Measurements from ENCODE around the gene C16orf90. TPM values are rescaled to one million over a fixed set of nuclear protein-coding genes. Genes with fewer than 3 reads are reported as not detected.

Gene C16orf90
- total and polyA plus RNA-seq, 3 experiments from 2014 or later: not detected

- no peaks in the 10 kb centered on the region for H3K9me3 Mint-ChIP-seq
- H3K27me3 Mint-ChIP-seq: no peaks in the 10 kb centered on the region
- H3K27ac Mint-ChIP-seq: peak overlapping the region in 3 of 8 donors; percentile 9 to 50 (median 19)
- ChIA-PET CTCF (no interaction called here), POLR2A (interaction anchor here (0.9 kb wide), 1 partner anchor 10 kb away, joined by 3 read pairs; no protein-coding TSS in a partner anchor)
- no peak overlapping the region for H3K27ac ChIP-seq (ENCODE audit: low read depth, low read length)
- H3K27me3 ChIP-seq (ENCODE audit: insufficient read depth, low read length, poor library complexity, severe bottlenecking): no peaks in the 10 kb centered on the region
- H3K4me1 ChIP-seq (ENCODE audit: insufficient read depth, low read length): no peaks in the 10 kb centered on the region
- peaks cover 35% of the 10 kb centered on the region for H3K36me3 ChIP-seq (ENCODE audit: insufficient read depth, low read length)
- H3K4me1 Mint-ChIP-seq: peaks cover 0 to 4% (median 2%) of the 10 kb centered on the region in 3 donors
- no peaks in the 10 kb centered on the region for H3K9me3 ChIP-seq (ENCODE audit: low read length)
- peaks cover 0 to 71% (median 27%) of the 10 kb centered on the region in 3 donors for H3K36me3 Mint-ChIP-seq
- H3K4me3 Mint-ChIP-seq: no peak overlapping the region
- DNase-seq: no peak
- H3K4me3 ChIP-seq (ENCODE audit: low read length): no peak overlapping the region
These were observed 25.1 kb upstream of the C16orf90 start for GRCh38 chr16:3520413-3520812.

GRCh38 chr16:3519581-3519980 lies 24.3 kb upstream of the C16orf90 start:
- CTCF ChIA-PET: interaction anchor here (0.9 kb wide), 1 partner anchor 17 kb away, joined by 4 read pairs; no protein-coding TSS in a partner anchor

GRCh38 chr16:3518986-3519348 lies 23.7 kb upstream of the C16orf90 start:
- peaks cover 34% of the 10 kb centered on the region for H3K36me3 ChIP-seq (ENCODE audit: insufficient read depth, low read length)
- Mint-ChIP-seq H3K27me3 (no peaks in the 10 kb centered on the region), H3K4me1 (peaks cover 0 to 4% (median 2%) of the 10 kb centered on the region in 3 donors), H3K9me3 (no peaks in the 10 kb centered on the region), H3K4me3 (no peak overlapping the region), H3K27ac (peak overlapping the region in 1 of 8 donors; percentile 6), H3K36me3 (peaks cover 0 to 75% (median 24%) of the 10 kb centered on the region in 3 donors)
- no peak for DNase-seq
- POLR2A ChIA-PET: no interaction called here
- H3K27me3 ChIP-seq (ENCODE audit: insufficient read depth, low read length, poor library complexity, severe bottlenecking): no peaks in the 10 kb centered on the region
- CTCF ChIA-PET: no interaction called here
- H3K27ac ChIP-seq (ENCODE audit: low read depth, low read length): no peak overlapping the region
- no peaks in the 10 kb centered on the region for H3K9me3 ChIP-seq (ENCODE audit: low read length)
- H3K4me1 ChIP-seq (ENCODE audit: insufficient read depth, low read length): no peaks in the 10 kb centered on the region
- no peak overlapping the region for H3K4me3 ChIP-seq (ENCODE audit: low read length)

More at GRCh38 chr16:3519581-3519980, 24.3 kb upstream of the C16orf90 start:
- no peaks in the 10 kb centered on the region for H3K9me3 Mint-ChIP-seq
- H3K4me3 ChIP-seq (ENCODE audit: low read length): no peak overlapping the region
- no peak for DNase-seq
- no peaks in the 10 kb centered on the region for H3K9me3 ChIP-seq (ENCODE audit: low read length)
- POLR2A ChIA-PET: interaction anchor here (0.9 kb wide), 1 partner anchor 9 kb away, joined by 3 read pairs; no protein-coding TSS in a partner anchor
- H3K27me3 ChIP-seq (ENCODE audit: insufficient read depth, low read length, poor library complexity, severe bottlenecking): no peaks in the 10 kb centered on the region
- H3K36me3 ChIP-seq (ENCODE audit: insufficient read depth, low read length): peaks cover 35% of the 10 kb centered on the region
- peak overlapping the region in 1 of 8 donors; percentile 57 for H3K27ac Mint-ChIP-seq
- H3K27me3 Mint-ChIP-seq: no peaks in the 10 kb centered on the region
- H3K36me3 Mint-ChIP-seq: peaks cover 0 to 71% (median 24%) of the 10 kb centered on the region in 3 donors
- H3K4me1 ChIP-seq (ENCODE audit: insufficient read depth, low read length): no peaks in the 10 kb centered on the region
- no peak overlapping the region for H3K4me3 Mint-ChIP-seq
- H3K27ac ChIP-seq (ENCODE audit: low read depth, low read length): no peak overlapping the region
- H3K4me1 Mint-ChIP-seq: peaks cover 0 to 4% (median 2%) of the 10 kb centered on the region in 3 donors

- no peak overlapping the region for H3K4me3 ChIP-seq (ENCODE audit: low read length)
- Mint-ChIP-seq H3K9me3 (no peaks in the 10 kb centered on the region), H3K4me3 (no peak overlapping the region), H3K4me1 (peaks cover 0 to 8% (median 2%) of the 10 kb centered on the region in 3 donors), H3K27me3 (no peaks in the 10 kb centered on the region), H3K27ac (no peak overlapping the region), H3K36me3 (peaks cover 0 to 74% (median 24%) of the 10 kb centered on the region in 3 donors)
- DNase-seq: no peak
- no peak overlapping the region for H3K27ac ChIP-seq (ENCODE audit: low read depth, low read length)
- CTCF ChIA-PET: no interaction called here
- no peaks in the 10 kb centered on the region for H3K4me1 ChIP-seq (ENCODE audit: insufficient read depth, low read length)
- no peaks in the 10 kb centered on the region for H3K9me3 ChIP-seq (ENCODE audit: low read length)
- POLR2A ChIA-PET: no interaction called here
- H3K36me3 ChIP-seq (ENCODE audit: insufficient read depth, low read length): peaks cover 33% of the 10 kb centered on the region
- no peaks in the 10 kb centered on the region for H3K27me3 ChIP-seq (ENCODE audit: insufficient read depth, low read length, poor library complexity, severe bottlenecking)
These were observed 23.1 kb upstream of the C16orf90 start for GRCh38 chr16:3518292-3518985.

- no peaks in the 10 kb centered on the region for H3K27me3 ChIP-seq (ENCODE audit: insufficient read depth, low read length, poor library complexity, severe bottlenecking)
- peaks cover 3 to 21% (median 9%) of the 10 kb centered on the region in 3 donors for H3K4me1 Mint-ChIP-seq
- H3K9me3 ChIP-seq (ENCODE audit: low read length): no peaks in the 10 kb centered on the region
- DNase-seq: no peak
- no peak overlapping the region for H3K27ac Mint-ChIP-seq
- no peak overlapping the region for H3K4me3 ChIP-seq (ENCODE audit: low read length)
- CTCF ChIA-PET: no interaction called here
- POLR2A ChIA-PET: no interaction called here
- peaks cover 0 to 80% (median 19%) of the 10 kb centered on the region in 3 donors for H3K36me3 Mint-ChIP-seq
- H3K4me3 Mint-ChIP-seq: no peak overlapping the region
- peaks cover 27% of the 10 kb centered on the region for H3K36me3 ChIP-seq (ENCODE audit: insufficient read depth, low read length)
- H3K27ac ChIP-seq (ENCODE audit: low read depth, low read length): no peak overlapping the region
- H3K4me1 ChIP-seq (ENCODE audit: insufficient read depth, low read length): peaks cover 8% of the 10 kb centered on the region
- H3K27me3 Mint-ChIP-seq: no peaks in the 10 kb centered on the region
- no peaks in the 10 kb centered on the region for H3K9me3 Mint-ChIP-seq
These were observed 20.6 kb upstream of the C16orf90 start for GRCh38 chr16:3515897-3516296.

- CTCF ChIA-PET: interaction anchor here (1.2 to 1.3 kb wide), 2 partner anchors 12 to 356 kb away, joined by 3 to 5 read pairs; no protein-coding TSS in a partner anchor
- peaks cover 0 to 73% (median 16%) of the 10 kb centered on the region in 3 donors for H3K36me3 Mint-ChIP-seq
- H3K4me1 Mint-ChIP-seq: peaks cover 11 to 32% (median 21%) of the 10 kb centered on the region in 3 donors
These were observed 19.3 kb upstream of the C16orf90 start for GRCh38 chr16:3514621-3515020.

GRCh38 chr16:3513892-3514583 lies 18.7 kb upstream of the C16orf90 start:
- peaks cover 17 to 37% (median 27%) of the 10 kb centered on the region in 3 donors for H3K4me1 Mint-ChIP-seq
- no peaks in the 10 kb centered on the region for H3K9me3 Mint-ChIP-seq
- peaks cover 0 to 70% (median 15%) of the 10 kb centered on the region in 3 donors for H3K36me3 Mint-ChIP-seq
- H3K9me3 ChIP-seq (ENCODE audit: low read length): no peaks in the 10 kb centered on the region
- ChIA-PET CTCF (interaction anchor here (1.2 to 1.3 kb wide), 2 partner anchors 13 to 356 kb away, joined by 3 to 5 read pairs; no protein-coding TSS in a partner anchor), POLR2A (interaction anchor here (1.0 kb wide), 1 partner anchor 10 kb away, joined by 3 read pairs; no protein-coding TSS in a partner anchor)
- H3K27ac Mint-ChIP-seq: peak overlapping the region in 3 of 8 donors; percentile 12 to 37 (median 27)
- H3K36me3 ChIP-seq (ENCODE audit: insufficient read depth, low read length): peaks cover 26% of the 10 kb centered on the region
- peaks cover 27% of the 10 kb centered on the region for H3K4me1 ChIP-seq (ENCODE audit: insufficient read depth, low read length)
- DNase-seq: no peak
- H3K27ac ChIP-seq (ENCODE audit: low read depth, low read length): no peak overlapping the region
- no peak overlapping the region for H3K4me3 ChIP-seq (ENCODE audit: low read length)
- no peak overlapping the region for H3K4me3 Mint-ChIP-seq
- H3K27me3 Mint-ChIP-seq: no peaks in the 10 kb centered on the region
- no peaks in the 10 kb centered on the region for H3K27me3 ChIP-seq (ENCODE audit: insufficient read depth, low read length, poor library complexity, severe bottlenecking)

More at GRCh38 chr16:3514621-3515020, 19.3 kb upstream of the C16orf90 start:
- no peak overlapping the region for H3K4me3 Mint-ChIP-seq
- Histone ChIP-seq H3K36me3 (ENCODE audit: insufficient read depth, low read length) (peaks cover 26% of the 10 kb centered on the region), H3K9me3 (ENCODE audit: low read length) (no peaks in the 10 kb centered on the region), H3K27ac (ENCODE audit: low read depth, low read length) (no peak overlapping the region), H3K27me3 (ENCODE audit: insufficient read depth, low read length, poor library complexity, severe bottlenecking) (no peaks in the 10 kb centered on the region), H3K4me1 (ENCODE audit: insufficient read depth, low read length) (peaks cover 21% of the 10 kb centered on the region), H3K4me3 (ENCODE audit: low read length) (no peak overlapping the region)
- H3K9me3 Mint-ChIP-seq: no peaks in the 10 kb centered on the region
- no peak for DNase-seq
- POLR2A ChIA-PET: no interaction called here
- H3K27me3 Mint-ChIP-seq: no peaks in the 10 kb centered on the region
- peak overlapping the region in 1 of 8 donors; percentile 27 for H3K27ac Mint-ChIP-seq
